SU-DHL-6 (cell line): ENCODE measurements around the gene ITGB1BP2.

Experiments used
- EZH2phosphoT487 ChIP-seq: fragments of 200-600 bp; sonication (generic), shearing (Covaris generic); conservative IDR thresholded peaks from 2 replicates; pipeline ENCODE4 v1.6.1; 2018; ENCODE audit warnings: mild to moderate bottlenecking, antibody characterized with exemption, low read length, moderate library complexity, mixed read lengths
- TF ChIP-seq, protein P1 (sequence below): fragments of 200-600 bp; sonication (generic); IDR thresholded peaks from one replicate; pipeline ENCODE4 v1.5.1; 2017; ENCODE audit warnings: antibody characterized with exemption, mild to moderate bottlenecking, low read length, moderate library complexity; ENCODE audit not compliant: insufficient read depth, poor library complexity, severe bottlenecking

DNA sequence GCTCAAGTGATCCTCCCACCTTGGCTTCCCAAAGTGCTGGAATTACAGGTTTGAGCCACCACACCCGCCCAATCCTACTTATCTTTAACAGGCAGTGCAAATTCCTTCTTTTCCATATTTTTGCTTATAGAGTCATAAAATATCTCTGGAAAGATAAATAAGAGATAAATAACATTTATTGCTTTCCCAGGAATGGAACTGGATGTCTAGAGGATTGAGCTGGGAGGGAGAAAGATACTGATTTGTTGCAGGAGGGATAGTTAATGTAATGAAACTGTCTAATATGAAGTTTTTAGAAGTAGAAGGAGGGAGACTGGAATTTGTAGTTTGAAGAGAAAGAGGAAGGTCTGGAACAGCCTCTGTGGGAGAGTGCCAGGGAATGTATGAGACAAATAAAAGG lies 20.2 kb downstream of the ITGB1BP2 start:
- TF ChIP-seq, protein P1, sequence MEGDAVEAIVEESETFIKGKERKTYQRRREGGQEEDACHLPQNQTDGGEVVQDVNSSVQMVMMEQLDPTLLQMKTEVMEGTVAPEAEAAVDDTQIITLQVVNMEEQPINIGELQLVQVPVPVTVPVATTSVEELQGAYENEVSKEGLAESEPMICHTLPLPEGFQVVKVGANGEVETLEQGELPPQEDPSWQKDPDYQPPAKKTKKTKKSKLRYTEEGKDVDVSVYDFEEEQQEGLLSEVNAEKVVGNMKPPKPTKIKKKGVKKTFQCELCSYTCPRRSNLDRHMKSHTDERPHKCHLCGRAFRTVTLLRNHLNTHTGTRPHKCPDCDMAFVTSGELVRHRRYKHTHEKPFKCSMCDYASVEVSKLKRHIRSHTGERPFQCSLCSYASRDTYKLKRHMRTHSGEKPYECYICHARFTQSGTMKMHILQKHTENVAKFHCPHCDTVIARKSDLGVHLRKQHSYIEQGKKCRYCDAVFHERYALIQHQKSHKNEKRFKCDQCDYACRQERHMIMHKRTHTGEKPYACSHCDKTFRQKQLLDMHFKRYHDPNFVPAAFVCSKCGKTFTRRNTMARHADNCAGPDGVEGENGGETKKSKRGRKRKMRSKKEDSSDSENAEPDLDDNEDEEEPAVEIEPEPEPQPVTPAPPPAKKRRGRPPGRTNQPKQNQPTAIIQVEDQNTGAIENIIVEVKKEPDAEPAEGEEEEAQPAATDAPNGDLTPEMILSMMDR, result no peak
- TF ChIP-seq EZH2phosphoT487, result no peak
